Activated CD8-positive, alpha-beta memory T cell treated with anti-CD3 and anti-CD28 coated beads, Interleukin-2, amount 50 U/mL, for 4 hours (primary cell): ENCODE data around the gene ARHGAP26.

Experiments used
- DNase-seq: peaks from one replicate; pipeline ENCODE4 v3.0.0-alpha.2; 2020

The ARHGAP26 gene

DNA sequence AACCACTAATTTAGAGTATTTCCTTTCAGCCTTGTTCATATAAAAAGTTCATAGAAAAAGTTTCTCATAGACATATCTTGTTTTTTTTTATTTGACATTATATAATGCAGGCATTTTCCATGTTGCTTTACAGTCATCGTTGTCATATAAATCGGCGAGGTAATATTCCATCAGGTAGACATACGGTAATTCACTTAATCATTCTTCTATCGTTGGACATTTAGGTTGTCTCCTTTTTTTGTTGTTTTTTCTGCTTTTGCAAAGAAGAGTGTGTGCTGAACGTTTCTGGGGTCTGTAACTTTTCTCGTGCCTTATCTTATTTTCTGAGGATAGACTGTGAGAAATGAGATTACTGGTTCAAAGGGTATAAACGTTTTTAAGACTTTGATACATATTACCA is 283.6 kb downstream of the ARHGAP26 start:
- DNase-seq = no peak

- no peak for DNase-seq
Observed at GRCh38 chr5:143054480-143054941, 284.3 kb downstream of the ARHGAP26 start.

DNA sequence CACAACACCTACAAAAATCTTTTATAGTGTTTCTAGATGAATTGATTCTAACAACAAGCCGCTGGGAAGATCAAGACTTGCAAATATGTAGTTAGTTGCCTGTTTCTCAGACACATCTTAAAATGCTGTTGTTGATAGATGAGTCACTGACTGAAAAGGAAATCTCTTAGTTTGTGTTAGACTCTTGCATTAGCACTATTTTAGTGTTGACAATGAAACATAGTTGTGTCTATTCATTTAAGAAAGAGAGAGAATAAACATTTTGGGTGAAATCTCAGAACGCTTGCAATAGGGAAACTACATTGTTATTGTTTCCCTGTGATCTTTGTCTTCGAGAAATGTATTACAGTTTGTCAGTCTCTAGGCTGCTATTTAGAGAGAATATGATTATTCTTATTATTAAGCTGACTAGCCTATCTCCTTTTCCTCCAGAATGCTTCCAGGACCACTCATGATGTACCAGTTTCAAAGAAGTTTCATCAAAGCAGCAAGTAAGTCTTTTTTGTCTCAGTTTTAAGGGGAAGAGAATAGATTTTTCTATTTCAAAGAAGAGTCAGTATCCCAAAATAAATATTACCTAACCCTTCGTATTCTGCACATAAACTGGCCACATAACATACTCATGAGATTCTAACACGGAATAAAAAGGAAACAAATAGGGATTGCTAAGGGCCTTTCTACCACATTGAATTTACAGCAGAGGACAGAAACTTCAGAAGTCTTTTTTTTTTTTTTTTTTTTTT is 285.6 kb downstream of the ARHGAP26 start:
- DNase-seq = no peak

DNA sequence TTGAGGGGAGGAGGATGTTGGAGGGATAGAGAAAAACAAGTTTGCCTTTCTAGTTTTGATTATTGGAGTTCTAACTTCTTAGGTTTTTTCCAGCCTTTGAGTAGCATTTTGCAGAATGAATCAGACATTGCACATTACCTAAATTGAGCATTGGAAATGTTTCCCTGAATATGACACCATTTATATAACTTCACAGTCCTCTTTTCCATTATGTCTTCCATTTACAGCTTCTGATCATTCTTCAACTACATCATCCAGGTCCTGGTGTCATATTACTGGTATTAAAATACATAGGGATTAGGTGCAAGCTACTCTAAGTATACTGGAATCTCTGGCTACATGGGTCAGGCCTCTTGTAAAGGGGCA is 286.1 kb downstream of the ARHGAP26 start:
- DNase-seq = no peak

DNA sequence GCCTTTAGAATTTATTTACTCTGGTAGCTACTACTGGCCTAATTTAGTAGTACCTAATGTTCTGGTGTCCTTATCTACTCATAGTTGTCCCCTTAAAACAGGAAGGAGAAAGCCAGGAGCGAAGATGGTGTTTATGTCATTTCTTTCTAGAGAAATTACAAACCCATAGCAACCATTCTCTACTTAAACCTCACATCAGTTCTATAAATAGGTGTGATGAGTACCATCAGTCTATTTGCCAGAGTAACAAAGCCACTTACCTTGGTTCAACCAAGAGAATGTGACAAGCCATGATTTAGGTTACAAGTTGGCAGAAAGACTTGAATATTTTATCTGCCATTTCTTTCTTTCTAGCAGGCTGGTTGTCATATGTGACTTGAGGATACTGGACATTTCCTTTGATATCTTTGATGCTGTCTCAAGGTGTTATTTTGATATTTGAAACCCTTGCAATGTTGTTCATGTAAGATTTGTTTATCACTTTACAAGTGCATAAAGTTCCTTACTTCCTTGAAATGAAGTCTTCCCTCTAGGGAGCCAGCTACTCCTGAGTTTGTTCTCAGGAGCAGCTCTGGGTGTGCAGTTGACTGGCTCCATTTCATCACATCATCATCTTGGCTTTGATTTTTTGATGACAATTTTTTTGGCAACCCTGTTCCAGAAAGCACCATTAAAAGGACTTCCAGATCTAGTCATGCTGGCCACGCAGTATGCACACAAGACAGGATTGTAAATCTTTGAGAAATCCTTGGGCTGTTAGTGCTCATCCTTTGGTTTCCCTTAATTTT is 286.8 kb downstream of the ARHGAP26 start:
- DNase-seq = no peak

DNA sequence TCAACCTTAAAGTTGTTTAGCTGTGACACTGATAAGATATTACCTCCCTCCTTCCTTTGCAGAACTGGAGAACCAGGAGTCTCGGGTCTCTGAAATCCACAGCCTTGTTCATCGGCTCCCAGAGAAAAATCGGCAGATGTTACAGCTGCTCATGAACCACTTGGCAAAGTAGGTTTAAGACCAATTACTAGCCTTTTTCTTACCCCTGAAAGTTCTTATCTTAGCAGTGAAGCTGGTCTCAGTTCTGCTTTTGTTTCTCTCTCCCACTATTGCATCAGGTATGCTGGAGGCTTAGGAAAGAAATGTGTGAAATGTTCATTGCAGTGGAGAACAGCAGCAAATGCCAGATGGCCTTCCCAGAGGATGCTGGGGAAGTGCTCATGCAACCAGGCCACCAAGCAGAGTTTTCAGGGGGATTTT is 287.4 kb downstream of the ARHGAP26 start:
- DNase-seq = no peak

GRCh38 chr5:143059355-143059754 is 289.2 kb downstream of the ARHGAP26 start:
- DNase-seq = no peak

GRCh38 chr5:143059976-143060765 is 290.0 kb downstream of the ARHGAP26 start:
- DNase-seq = no peak

GRCh38 chr5:143061161-143061945 is 291.2 kb downstream of the ARHGAP26 start:
- DNase-seq = no peak

DNA sequence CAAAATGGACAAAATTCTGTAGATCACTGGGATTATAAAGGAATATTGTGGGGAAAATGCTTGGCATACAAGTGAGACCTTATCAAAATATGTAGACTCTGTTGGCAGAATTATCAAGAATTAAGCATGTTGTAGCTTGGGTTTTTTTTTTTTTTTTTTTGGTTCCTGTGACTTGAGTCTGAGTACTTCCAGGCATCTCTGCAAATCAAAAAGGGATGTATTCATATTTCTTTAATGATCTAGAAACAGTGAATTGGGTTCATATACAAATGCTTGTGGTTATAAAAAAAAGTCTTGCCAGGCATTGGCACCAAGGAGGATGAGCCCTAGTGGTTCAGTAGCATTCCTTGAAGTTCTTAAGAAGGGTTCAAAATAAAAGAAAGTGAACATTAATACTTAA is 292.2 kb downstream of the ARHGAP26 start:
- no peak for DNase-seq

DNA sequence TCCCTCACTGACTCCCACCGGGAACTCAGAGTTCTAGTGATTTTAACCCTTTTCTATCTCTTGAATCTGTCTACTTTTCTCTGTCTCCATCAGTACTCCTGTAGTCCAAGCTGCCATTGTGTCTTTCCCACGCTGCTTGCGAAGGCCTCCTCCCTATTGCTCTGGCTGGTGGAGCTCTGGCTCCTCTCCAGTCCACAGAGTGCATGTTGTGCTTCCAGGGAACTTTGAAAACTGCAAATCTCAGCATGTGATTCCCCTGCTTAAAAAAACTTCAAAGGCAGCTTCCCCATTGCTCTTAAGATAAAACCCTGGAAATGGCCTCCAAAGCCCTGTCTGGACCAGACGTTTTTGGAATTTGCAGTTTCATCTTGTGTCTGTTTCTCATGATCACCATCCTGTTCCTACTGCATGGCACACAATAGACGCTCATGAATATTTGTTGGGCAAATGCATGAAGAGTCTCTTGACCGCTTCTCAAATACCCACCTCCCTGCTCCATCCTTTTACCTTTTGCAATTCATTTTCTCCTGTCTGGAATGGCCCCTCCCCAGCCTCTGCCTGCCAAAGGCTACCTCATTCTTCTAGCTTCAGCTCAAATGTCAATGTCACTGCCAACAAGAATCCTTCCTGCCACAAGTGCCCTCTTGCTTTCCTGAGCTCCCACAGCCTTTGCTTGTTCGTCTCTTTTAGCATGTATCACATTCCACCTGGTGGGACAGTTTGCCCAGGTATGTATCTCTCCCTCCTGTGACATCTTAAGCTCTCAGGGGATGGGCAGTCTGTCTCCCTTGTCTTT is 293.2 kb downstream of the ARHGAP26 start:
- DNase-seq = no peak

- DNase-seq = no peak
Observed at GRCh38 chr5:143064218-143064641, 294.1 kb downstream of the ARHGAP26 start.

GRCh38 chr5:143064676-143065075 is 294.5 kb downstream of the ARHGAP26 start:
- DNase-seq = no peak

DNA sequence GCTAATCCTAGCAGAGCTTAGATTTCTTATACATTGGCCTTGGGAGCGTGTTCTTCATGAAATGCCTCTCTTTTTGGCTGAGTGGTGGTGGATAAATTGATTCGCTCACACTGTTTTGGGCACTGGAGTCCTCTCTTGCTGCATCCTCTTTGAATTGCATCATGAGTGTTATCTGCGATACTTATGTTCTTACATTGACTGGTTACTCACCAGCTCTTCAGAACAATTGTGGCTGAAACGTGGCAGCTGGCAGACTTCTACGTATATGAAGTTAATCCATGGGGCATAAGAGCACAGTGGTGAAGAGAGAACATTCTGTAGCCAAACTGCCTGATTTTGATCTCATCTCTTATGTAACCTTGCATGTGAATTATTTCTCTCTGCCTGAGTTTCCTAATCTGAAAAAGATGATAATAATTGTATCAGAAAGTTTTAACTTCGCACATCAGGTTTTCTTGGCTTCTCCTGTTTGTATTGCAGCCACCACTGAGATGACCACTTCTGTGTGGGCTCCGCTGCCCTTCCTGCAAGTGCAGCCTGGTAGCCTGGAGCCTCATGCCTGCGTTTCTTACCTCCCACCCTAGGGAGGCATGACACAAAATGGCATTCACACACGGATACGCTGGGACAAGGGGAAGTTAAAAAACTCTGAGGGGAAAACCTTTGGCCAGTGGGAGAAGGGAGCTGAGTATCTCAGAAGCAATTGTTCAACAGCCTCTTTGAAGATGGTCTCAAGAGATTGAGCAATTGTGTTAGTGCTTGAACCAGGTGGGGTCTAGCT is 295.2 kb downstream of the ARHGAP26 start:
- DNase-seq = no peak

GRCh38 chr5:143065996-143066522 is 295.9 kb downstream of the ARHGAP26 start:
- DNase-seq = no peak

- DNase-seq = no peak
Observed at GRCh38 chr5:143066556-143067281, 296.5 kb downstream of the ARHGAP26 start.

GRCh38 chr5:143068712-143069111 is 298.5 kb downstream of the ARHGAP26 start:
- DNase-seq = no peak

DNA sequence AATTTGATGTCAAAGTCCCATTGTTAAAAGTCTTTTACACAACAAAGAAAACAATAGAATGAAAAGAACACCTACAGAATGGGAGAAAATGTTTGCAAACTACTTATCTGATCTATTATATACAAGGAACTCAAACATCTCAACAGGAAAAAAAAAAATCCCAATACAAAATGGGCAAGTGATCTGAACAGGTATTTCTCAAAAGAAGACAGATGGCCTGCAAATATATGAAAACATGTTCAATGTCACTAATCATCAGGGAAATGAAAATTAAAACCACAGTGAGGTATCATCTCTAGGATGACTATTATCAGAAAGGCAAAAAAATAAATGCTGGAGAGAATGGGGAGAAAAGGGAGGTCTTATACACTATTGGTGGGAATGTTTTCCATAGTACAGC is 301.8 kb downstream of the ARHGAP26 start:
- no peak for DNase-seq

GRCh38 chr5:143072734-143073133 is 302.6 kb downstream of the ARHGAP26 start:
- no peak for DNase-seq

GRCh38 chr5:143073766-143074165 is 303.6 kb downstream of the ARHGAP26 start:
- no peak for DNase-seq
